GM12878 (cell line): ENCODE results near the gene CDCP2. TPM values are rescaled to one million over a fixed set of nuclear protein-coding genes. Genes with fewer than 3 reads are reported as not detected.

Source experiments
- ATAC-seq: fragments of 200-7000 bp; cut with Tn5 transposase; 3 replicates; pipeline ENCODE4 v1.9.1; 2020; ENCODE audit warnings: mild to moderate bottlenecking, moderate library complexity
- BruUV-seq: library from RNA; stranded (reverse); fragments of 400-500 nt; replicated peaks from 2 replicates; lab custom pipeline; 2021; lab: Mats Ljungman, UMichigan
- CTCF ChIA-PET: fragments of 300-600 bp; sonication (Branson Sonifier 250); formaldehyde crosslinking; extraction: SDS; loops from one replicate; lab custom pipeline; 2021; ENCODE audit warnings: inconsistent platforms; lab: Yijun Ruan, JAX
- POLR2A ChIA-PET: fragments of 350-600 bp; formaldehyde crosslinking; extraction: SDS; loops from one replicate; lab custom pipeline; 2021; ENCODE audit warnings: inconsistent platforms; lab: Charles Lee
- RAD21 ChIA-PET: fragments of 300-600 bp; sonication (Branson Sonifier 250); formaldehyde crosslinking; loops from one replicate; lab custom pipeline; 2023; ENCODE audit warnings: antibody characterized with exemption; ENCODE audit not compliant: unreplicated experiment; lab: Charles Lee
- SMC1A ChIA-PET: fragments of 300-600 bp; sonication (Branson Sonifier 250); formaldehyde crosslinking; loops from one replicate; lab custom pipeline; 2023; ENCODE audit not compliant: unreplicated experiment, uncharacterized antibody; lab: Charles Lee
- DNase-seq: peaks from one replicate; pipeline ENCODE4 v3.0.0-alpha.2; 2011; ENCODE audit warnings: low read depth, low spot score
- FAIRE-seq: peaks from 3 replicates; lab custom pipeline; 2011; peaks lifted over from hg19 to GRCh38; lab: Jason Lieb, UNC
- H2AFZ ChIP-seq: 2 replicates; pipeline ENCODE4 v1.6.0; 2011; ENCODE audit warnings: low read depth, low read length, control low read depth; ENCODE audit not compliant: control insufficient read depth
- H3K27ac ChIP-seq: 2 replicates; pipeline ENCODE4 v1.5.1; 2011; ENCODE audit warnings: control low read depth; ENCODE audit not compliant: control insufficient read depth, insufficient read depth
- H3K27me3 ChIP-seq, 2 experiments: replicated peaks in 1 of 2; 2 replicates each; pipeline versions ENCODE4 v1.6.0 to v1.6.1; 2011; ENCODE audit warnings: low read length in 1 of 2; ENCODE audit not compliant: control insufficient read depth in 2 of 2, insufficient read depth in 2 of 2
- H3K36me3 ChIP-seq, 2 experiments: 2 replicates each; pipeline ENCODE4 v1.5.1; 2011; ENCODE audit warnings: low read length in 1 of 2; ENCODE audit not compliant: control insufficient read depth in 2 of 2, insufficient read depth in 2 of 2
- H3K4me1 ChIP-seq: 2 replicates; pipeline ENCODE4 v1.6.1; 2011; ENCODE audit warnings: mild to moderate bottlenecking, low read length, moderate library complexity, mixed read lengths; ENCODE audit not compliant: control insufficient read depth, insufficient read depth
- H3K4me2 ChIP-seq: 2 replicates; pipeline ENCODE4 v1.6.0; 2011; ENCODE audit warnings: control low read depth; ENCODE audit not compliant: control insufficient read depth, insufficient read depth
- H3K4me3 ChIP-seq: fragments of 200-600 bp; sonication (generic); 2 replicates; pipeline ENCODE4 v1.5.1; 2016
- H3K79me2 ChIP-seq: 2 replicates; pipeline ENCODE4 v1.6.0; 2011; ENCODE audit warnings: low read length; ENCODE audit not compliant: control insufficient read depth, insufficient read depth
- H3K9ac ChIP-seq: 2 replicates; pipeline ENCODE4 v1.8.0; 2011; ENCODE audit warnings: low read length, control low read depth, mixed read lengths; ENCODE audit not compliant: control insufficient read depth, insufficient read depth
- H3K9me3 ChIP-seq: replicated peaks from 3 replicates; pipeline ENCODE4 v1.5.1; 2011; ENCODE audit warnings: mild to moderate bottlenecking, low read length; ENCODE audit not compliant: control insufficient read depth, insufficient read depth
- H4K20me1 ChIP-seq: 2 replicates; pipeline ENCODE4 v1.6.0; 2011; ENCODE audit not compliant: control insufficient read depth, insufficient read depth
- IKZF2 ChIP-seq, 2 experiments: fragments of 450-650 bp; IDR thresholded peaks; 2 replicates each; pipeline ENCODE4 v1.6.1; 2017; ENCODE audit warnings: mild to moderate bottlenecking in 2 of 2, moderate library complexity in 2 of 2
- TAF1 ChIP-seq: IDR thresholded peaks from 2 replicates; pipeline ENCODE4 v1.6.1; 2011; ENCODE audit warnings: mild to moderate bottlenecking, low read depth, low read length, borderline replicate concordance
- ZBTB40 ChIP-seq: fragments of 450-650 bp; IDR thresholded peaks from 2 replicates; pipeline ENCODE4 v1.6.1; 2016; ENCODE audit warnings: mild to moderate bottlenecking, moderate library complexity, borderline replicate concordance
- WGBS: methylation state at CpG from one replicate; pipeline ENCODE4 v1.1.6; 2016; ENCODE audit warnings: low lambda C conversion rate; ENCODE audit not compliant: insufficient replicate concordance, insufficient coverage; ENCODE audit errors: missing lambda C conversion rate; 5-methylcytosine and 5-hydroxymethylcytosine counted together
- in situ Hi-C: fragments of 300-500 bp; cut with MboI; formaldehyde crosslinking; loops from 9 replicates; pipeline ENCODE4 v1.14.3; 2018; ENCODE audit warnings: mixed read lengths
- intact Hi-C: fragments of 100-400 bp; cut with micrococcal nuclease; formaldehyde crosslinking; loops from one replicate; pipeline ENCODE4 v1.14.2; 2022; ENCODE audit not compliant: unreplicated experiment
- polyA plus RNA-seq, 11 experiments: library from polyadenylated mRNA; depleted of rRNA in 4 of 11; unstranded in 6 of 11; stranded (reverse) in 5 of 11; fragments of >200 nt; fragmentation: Nextera tagmentation in 4 of 11; fragmentation: Illumina TruSeq in 1 of 11; extraction: Ambion mirVana in 4 of 11; extraction: Trizol in 1 of 11; gene quantifications; 1 replicate in 1 of 11; 2 replicates in 10 of 11; pipeline versions ENCODE4 v1.2.1 to v1.2.3, GENCODE V29; 2011 to 2016; ENCODE audit warnings: inconsistent platforms in 2 of 11, missing spikeins in 2 of 11, low read depth in 1 of 11
- total RNA-seq, 4 experiments: library from RNA; depleted of rRNA in 3 of 4; stranded (reverse); fragments of >200 nt in 3 of 4; fragmentation: Illumina TruSeq in 1 of 4; extraction: Trizol in 1 of 4; gene quantifications; 2 replicates each; pipeline versions ENCODE4 v1.2.1 to v1.2.3, GENCODE V29; 2013 to 2021
- TF ChIP-seq, protein P1 (sequence below), 3 experiments: IDR thresholded peaks in 2 of 3; conservative IDR thresholded peaks in 1 of 3; 2 replicates each; pipeline ENCODE4 v1.5.1; 2011; ENCODE audit warnings: low read depth in 3 of 3, low read length in 3 of 3, mild to moderate bottlenecking in 3 of 3, control low read depth in 2 of 3, moderate library complexity in 2 of 3, inconsistent platforms in 1 of 3, mixed read lengths in 1 of 3; ENCODE audit not compliant: control insufficient read depth in 2 of 3, insufficient read depth in 1 of 3; ENCODE audit errors: extremely low read depth in 1 of 3

CDCP2 gene
- total and polyA plus RNA-seq, 10 of the 15 experiments (the other 5 are each of a cell fraction or from before 2014, with no cell fraction given) = 0.06 TPM; not detected in 9

DNA sequence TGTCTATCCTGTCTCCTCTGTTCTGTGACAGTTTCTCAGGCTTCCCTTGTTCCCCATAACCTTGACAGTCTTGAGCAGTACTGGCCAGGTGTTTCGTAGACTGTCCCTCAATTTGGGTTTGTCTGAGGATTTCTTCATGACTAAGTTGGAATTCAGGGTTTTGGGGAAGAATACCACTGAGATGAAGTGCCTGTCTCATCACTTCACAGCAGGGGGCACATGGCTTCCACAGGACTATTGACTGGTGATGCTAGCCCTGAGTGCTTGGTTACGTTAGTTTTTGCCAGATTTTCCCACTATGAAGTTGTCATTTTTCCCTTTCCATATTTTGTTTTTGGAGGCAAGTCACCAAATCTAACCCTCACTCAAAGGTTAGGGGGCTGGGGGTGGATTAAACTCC lies 45.7 kb downstream of the CDCP2 start:
- 65% methylated on average over 2 of the region's 2 CpGs for WGBS
- RAD21 ChIA-PET = no interaction called here
- Histone ChIP-seq H3K9me3 (no peaks in the 10 kb centered on the region), H2AFZ (no peak overlapping the region), H3K4me1 (no peaks in the 10 kb centered on the region), H3K4me3 (no peak overlapping the region), H3K36me3 (no peaks in the 10 kb centered on the region), H3K79me2 (no peaks in the 10 kb centered on the region), H3K4me2 (no peak overlapping the region), H4K20me1 (no peaks in the 10 kb centered on the region), H3K27me3 (no peaks in the 10 kb centered on the region), H3K9ac (no peak overlapping the region), H3K27ac (no peak overlapping the region)
- POLR2A ChIA-PET = no interaction called here
- in situ Hi-C loops = no loop called here
- DNase-seq = no peak
- no peak for TF ChIP-seq TAF1
- TF ChIP-seq, protein P1, sequence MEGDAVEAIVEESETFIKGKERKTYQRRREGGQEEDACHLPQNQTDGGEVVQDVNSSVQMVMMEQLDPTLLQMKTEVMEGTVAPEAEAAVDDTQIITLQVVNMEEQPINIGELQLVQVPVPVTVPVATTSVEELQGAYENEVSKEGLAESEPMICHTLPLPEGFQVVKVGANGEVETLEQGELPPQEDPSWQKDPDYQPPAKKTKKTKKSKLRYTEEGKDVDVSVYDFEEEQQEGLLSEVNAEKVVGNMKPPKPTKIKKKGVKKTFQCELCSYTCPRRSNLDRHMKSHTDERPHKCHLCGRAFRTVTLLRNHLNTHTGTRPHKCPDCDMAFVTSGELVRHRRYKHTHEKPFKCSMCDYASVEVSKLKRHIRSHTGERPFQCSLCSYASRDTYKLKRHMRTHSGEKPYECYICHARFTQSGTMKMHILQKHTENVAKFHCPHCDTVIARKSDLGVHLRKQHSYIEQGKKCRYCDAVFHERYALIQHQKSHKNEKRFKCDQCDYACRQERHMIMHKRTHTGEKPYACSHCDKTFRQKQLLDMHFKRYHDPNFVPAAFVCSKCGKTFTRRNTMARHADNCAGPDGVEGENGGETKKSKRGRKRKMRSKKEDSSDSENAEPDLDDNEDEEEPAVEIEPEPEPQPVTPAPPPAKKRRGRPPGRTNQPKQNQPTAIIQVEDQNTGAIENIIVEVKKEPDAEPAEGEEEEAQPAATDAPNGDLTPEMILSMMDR (IDR thresholded peaks at IDR 0.05 in 2 of 3, conservative IDR thresholded peaks at IDR 0.05 in 1 of 3; ENCODE audit: control insufficient read depth in 2 of 3, extremely low read depth in 1 of 3, insufficient read depth in 1 of 3, low read depth in 3 of 3, low read length in 3 of 3) = peak in 1 of 3 experiments; percentile 10; a peak in 1 of 6 replicates
- ATAC-seq = no peak
- SMC1A ChIA-PET = no interaction called here
- no peak for FAIRE-seq
- intact Hi-C loops = no loop called here
- CTCF ChIA-PET = no interaction called here
- BruUV-seq = no TSS peak

- Histone ChIP-seq H3K27ac (no peak overlapping the region), H3K27me3 (no peaks in the 10 kb centered on the region), H3K9me3 (no peaks in the 10 kb centered on the region), H3K4me1 (no peaks in the 10 kb centered on the region), H3K4me2 (no peak overlapping the region), H3K79me2 (no peaks in the 10 kb centered on the region), H3K36me3 (no peaks in the 10 kb centered on the region; a peak in 1 of 4 replicates), H3K9ac (no peak overlapping the region), H3K4me3 (no peak overlapping the region), H4K20me1 (no peaks in the 10 kb centered on the region), H2AFZ (no peak overlapping the region)
- ChIA-PET CTCF (no interaction called here), SMC1A (interaction anchor here (1.3 kb wide), 1 partner anchor 19 kb away, joined by 3 read pairs; no protein-coding TSS in a partner anchor), RAD21 (no interaction called here), POLR2A (no interaction called here)
- TF ChIP-seq ZBTB40 = peak; percentile 72
- no peak for TF ChIP-seq IKZF2 (IDR thresholded peaks at IDR 0.05)
- DNase-seq = no peak
- intact Hi-C loops (no loop called here), in situ Hi-C loops (no loop called here)
- no peak for ATAC-seq
- no TSS peak for BruUV-seq
- WGBS = 98% methylated on average over 6 of the region's 6 CpGs
- no peak for FAIRE-seq
Observed at GRCh38 chr1:54105736-54106269, 47.0 kb downstream of the CDCP2 start.
